A172 (cell line): ENCODE data around the gene DIDO1. TPM values are rescaled to one million over a fixed set of nuclear protein-coding genes. Genes with fewer than 3 reads are reported as not detected.

Source experiments
- DNase-seq: peaks from one replicate; pipeline ENCODE4 v3.0.0-alpha.2; 2015; ENCODE audit warnings: low spot score
- total RNA-seq: library from RNA; depleted of rRNA; stranded (reverse); fragments of >200 nt; shearing (Covaris generic); gene quantifications from 2 replicates; pipeline ENCODE4 v1.2.3, GENCODE V29; 2014; rRNA removed

DIDO1 gene
- 33.8 and 38.1 TPM in 2 replicates for total RNA-seq

DNA sequence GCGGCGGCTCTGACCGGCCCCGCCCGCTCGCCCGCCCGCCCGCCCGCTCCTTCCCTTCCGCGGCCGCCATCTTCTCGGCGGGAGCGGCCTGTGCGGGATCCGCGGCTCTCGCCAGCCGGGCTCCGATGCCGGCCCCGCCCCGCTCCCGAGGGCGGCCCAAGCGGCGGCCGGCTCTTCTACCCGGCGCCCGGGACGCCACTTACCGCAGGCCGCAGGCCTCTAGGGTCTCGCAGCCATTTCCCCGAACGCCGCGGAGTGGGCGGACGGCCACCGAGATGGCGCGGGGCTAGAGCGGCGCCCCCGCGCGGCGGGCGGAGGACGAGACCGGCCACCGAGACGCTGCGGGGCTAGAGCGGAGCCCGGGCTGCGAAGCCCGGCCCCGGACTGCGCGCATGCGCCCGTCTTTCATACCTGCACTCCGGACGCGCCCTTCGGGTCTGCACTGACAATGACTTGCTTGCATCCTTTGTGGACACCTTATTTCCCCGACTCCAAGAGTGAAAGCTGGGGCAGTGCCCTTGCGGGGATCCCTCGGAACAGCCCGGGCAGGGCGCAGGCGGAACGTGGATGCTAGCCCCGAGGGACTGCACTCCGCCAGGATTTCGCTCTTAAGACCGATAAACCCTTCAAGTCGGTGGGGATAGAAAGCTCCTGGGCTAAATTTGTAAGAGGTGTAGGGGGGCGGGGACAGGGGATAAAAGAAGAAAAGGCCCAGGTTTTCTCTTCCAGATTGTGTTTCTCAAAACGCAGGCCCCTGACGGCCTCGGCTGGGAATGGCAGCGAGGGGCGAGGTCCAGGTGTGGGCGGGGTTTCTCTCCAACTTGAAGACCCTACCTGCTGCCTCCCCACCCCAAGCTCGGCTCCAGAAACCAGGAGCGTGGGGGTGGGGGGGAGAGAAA, at the start of gene DIDO1:
Gene DIDO1, minus strand, starts transcription at position 277 of the 899 bp plus-strand sequence.
- peak; percentile 77 for DNase-seq

DNA sequence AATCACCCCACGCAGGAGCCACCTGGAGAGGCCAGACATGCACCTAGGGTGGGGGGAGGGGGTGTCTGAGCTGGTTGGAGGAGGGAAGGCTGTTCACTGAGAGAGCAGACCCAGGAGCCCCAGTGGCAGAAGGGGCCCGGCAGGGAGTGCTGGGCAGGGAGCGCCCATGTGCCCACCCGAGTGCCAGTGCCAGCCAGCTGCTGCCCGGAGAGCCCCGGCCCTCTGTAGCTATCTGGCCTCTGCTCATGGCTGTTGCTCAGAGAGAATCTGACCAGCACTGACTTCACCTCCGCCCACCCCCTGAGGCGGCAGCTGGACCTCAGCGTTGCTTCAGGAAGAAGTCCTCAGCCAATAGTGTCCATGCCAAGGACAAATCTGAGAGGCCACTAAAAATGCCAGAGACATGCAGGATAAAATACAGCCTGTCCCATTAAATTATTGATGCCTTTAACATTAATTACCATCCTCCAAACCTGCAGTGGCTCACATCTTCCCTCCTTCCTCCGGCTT, 49.0 kb upstream of the DIDO1 start:
- no peak for DNase-seq

DNA sequence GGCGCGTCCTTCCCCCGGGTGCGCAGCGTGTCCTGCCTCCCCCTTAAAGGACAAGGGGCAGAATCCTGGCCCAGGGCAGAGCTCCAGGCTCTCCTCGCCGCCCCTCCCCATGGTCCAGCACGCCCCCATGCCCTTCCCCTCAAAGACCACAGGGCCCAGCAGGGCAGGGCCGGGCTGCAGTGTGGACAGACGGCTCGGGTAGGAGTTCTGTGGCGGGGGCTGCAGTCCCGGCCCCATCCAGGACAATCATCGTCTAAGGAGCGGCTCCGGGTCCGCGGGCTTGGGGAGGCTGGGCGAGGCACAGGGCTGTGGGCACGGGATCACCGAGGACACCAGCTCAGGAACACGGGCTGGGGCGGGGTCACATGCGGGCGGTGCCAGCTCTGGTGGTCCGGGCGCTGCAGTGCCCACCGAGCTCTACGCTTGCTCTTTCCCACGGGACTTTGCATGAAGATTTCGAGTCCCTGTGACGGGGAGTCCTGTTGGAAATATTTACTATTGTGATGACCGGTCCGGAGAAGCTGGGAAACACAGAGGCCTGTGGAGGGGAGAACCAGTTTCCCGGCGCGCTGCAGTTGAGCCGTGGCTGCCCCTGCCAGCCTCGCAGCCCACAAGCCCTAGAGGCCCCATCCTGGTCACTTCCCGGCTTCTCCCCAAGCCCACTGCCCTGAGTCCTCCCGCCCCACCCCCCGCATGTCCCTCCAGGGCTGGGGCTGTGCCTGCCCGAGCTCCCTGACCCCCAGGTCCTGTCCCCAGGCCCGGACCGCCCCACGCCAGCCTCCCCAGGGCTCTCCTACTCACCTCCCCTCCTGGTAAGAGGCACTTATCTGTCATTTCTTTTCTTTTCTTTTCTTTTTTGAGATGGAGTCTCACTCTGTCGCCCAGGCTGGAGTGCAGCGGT, 46.8 kb upstream of the DIDO1 start:
- DNase-seq: no peak

DNA sequence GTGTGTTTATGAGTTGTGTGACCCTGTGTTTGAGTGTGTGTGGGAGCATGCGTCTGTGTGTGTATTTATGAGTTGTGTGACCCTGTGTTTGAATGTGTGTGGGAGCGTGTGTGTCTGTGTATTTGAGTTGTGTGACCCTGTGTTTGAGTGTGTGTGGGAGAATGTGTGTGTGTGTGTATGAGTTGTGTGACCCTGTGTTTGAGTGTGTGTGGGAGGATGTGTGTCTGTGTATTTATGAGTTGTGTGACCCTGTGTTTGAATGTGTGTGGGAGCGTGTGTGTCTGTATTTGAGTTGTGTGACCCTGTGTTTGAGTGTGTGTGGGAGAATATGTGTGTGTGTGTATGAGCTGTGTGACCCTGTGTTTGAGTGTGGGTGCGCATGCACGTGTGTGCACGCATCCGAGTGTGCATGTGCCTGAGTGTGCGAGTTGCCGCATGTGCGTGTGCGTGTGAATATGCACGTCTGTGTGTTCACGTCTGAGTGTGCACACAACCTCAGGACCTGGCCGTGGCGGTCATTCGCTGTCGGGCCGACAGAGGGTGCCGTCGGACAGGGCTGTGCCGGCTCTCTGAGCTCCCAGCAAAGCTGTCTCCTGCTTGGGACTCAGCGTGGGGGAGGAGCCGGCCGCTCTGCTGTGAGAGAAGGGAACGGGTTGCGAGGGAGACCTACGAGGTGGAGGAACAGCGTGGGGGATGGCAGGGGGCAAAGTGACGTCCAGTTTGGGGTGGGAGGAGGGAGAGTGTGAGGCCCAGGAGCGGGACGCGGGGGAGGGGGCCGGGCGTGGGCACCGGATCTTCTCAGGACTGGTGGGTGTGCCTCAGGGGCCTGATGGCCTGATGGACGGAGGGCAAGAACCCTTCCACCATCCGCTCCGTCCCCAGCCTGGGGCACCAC, 45.9 kb upstream of the DIDO1 start:
- DNase-seq: peak; percentile 69

DNA sequence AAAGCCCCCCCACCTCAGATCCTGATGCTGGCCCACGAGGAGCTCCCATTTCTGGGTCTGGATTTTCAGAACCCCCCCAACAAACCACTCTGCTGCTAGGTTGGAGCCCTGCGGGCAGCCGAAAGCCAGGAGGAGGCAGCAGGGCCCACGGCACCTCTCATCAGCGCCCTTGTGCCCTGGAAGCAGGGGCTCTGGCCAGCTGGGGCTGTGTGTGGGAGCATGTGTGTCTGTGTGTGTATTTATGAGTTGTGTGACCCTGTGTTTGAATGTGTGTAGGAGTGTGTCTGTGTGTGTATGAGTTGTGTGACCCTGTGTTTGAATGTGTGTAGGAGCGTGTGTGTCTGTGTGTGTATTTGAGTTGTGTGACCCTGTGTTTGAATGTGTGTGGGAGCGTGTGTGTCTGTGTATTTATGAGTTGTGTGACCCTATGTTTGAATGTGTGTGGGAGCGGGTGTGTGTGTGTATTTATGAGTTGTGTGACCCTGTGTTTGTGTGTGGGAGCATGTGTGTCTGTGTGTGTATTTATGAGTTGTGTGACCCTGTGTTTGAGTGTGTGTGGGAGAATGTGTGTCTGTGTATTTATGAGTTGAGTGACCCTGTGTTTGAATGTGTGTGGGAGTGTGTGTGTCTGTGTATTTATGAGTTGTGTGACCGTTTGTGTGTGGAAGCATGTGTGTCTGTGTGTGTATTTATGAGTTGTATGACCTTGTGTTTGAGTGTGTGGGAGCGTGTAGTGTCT, 45.1 kb upstream of the DIDO1 start:
- DNase-seq: no peak

DNA sequence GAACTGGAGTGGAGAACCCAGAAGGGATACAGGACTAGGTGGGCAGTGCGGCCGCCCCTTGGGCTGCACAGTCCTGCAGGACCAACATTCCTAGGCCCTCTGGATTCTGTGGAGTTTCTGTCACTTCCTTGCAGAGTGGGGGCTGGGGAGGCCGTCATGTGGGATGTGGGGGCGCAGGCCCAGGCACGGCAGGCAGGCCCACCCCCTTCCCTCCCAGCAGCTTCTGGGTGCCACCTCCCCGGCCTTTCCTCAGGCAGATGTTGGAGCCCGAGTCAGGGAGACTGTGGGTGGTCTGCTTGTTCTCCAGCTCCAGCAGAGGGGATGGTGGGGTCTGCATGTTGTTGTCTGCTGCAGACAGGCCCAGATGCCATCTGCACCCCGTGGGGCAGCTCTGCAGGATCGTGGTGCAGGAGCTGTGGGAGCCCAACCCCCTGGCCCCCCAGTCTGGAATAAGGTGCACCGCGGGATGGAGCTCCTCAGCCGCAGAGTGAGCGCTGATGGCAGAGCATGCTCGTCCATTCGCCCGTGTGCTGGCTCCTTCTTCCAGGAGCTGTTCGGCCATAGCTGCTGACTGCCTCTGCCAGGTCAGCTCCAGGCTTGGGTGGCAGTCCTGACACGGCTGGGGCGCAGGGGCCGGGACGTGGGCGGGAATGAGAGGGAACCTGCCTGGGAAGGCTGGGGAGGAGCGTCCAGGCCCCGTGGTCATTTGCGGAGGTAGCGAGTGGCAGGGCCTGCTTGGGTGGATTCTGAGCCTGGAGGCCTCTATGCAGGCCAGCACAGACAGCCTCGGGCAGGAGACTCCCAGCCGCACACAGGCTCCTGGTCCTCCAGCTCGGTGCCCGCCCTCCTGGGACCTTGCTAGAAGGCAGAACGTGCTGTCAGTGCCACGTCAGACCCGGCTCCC, 44.3 kb upstream of the DIDO1 start:
- DNase-seq: no peak

DNA sequence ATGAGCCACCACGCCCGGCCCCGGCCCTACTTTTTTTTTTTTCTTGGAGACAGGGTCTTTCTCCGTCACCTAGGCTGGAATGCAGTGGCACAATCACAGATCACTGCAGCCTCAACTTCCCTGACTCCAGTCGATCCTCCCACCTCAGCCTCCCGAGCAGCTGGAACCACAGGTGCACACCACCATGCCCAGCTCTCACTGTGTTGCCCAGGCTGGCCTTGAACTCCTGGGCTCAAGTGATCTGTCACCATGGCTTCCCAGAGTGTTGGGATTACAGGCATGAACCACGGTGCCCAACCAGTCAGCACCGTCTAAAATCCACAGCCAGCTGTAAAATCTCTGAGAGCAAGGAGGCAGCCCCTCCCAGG, 43.6 kb upstream of the DIDO1 start:
- no peak for DNase-seq

DNA sequence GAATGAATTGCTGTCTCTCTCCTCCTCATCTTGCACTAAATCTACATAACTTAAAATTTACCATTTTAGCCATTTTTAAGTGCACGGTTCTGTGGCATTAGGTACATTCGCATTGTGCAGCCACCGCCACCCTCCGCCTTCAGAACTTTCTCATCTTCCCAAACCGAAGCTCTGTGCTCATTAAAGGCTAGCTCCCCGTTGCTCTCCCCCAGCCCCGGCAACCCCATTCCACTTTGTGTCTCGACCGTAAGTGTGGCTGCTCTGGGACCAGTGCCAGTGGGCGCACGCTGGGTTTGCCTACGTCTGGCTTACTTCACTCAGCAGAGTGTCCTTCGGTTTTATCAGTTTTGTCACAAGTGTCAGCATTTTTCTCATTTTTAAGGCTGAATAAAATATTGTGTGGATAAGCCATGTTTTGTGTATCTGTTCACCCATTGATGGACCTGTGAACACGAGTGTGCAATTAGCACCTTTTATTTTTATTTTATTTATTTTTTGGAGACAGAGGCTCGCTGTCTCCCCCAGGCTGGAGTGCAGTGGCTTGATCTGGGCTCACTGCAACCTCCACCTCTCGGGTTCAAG, 43.0 kb upstream of the DIDO1 start:
- DNase-seq: no peak

DNA sequence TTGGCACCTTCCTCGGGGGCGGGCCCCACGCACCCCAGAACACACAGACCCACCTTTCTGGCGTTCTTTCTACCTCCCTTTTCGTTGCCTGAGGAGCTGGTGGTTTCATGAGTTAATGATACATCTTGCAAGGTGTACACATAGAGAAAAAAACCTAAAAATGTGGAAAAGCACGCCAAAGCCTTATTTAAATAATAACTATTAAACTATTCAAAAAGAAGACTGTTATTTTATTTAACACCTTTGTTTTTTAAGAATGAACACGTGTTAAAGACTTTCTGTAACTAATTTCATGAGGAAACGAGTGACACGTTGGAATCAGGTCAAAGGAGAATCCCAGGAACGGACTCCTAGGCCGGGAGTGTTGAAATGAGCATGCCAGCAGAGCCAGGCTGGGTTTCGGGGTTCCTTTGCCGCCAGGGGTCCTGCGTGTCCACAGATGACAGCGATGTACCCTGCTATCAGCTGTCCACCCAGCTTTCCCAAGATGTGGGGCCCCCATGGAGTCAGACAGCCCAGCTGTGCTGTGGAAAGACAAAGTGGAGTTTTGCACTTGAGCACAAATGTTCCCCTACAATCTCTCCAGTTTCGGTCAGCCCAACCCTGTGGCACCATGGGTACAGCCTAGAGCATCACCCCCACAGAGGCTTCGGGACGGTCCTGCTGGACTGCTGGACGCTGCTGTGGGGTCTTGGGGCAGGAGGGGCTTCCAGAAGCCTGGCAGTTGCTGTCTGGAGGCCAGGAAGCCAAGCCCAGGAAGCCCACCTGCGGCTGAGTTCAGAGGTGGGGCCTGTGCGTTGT, 42.3 kb upstream of the DIDO1 start:
- DNase-seq: no peak

DNA sequence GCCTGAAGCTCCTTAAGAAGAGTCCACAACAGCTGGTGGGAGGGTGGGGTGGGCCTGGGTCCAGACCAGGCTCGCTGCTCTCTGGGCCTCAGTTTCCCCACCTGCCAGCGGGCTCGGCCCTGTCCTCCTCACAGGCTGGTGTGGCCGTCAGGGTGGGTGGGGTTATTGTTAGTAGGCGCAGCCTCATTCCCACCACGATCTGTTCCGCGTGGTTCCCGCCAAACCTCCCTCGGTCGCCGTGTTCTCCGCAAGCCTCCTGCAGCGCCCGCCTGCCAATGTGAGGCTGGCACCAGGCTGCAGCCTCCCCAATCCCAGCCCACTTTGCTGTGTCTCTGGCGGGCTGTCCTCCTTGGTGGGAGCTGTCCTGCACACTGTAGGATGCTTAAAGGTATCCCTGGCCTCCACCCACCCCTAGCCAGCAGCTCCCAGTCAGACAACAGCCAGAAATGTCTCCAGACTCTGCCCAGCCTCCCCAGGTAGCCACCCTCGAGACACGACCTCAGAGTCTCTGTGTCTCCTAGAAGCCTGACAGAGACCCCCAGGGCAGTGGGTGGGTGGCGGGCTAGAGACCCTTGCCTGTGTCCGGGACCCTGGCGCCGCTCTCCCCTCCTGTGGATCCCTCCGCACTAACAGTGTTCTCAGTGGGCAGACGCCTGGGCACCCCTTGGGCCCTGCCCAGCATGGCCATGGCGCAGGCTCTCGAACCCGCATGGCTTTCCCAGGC, 41.5 kb upstream of the DIDO1 start:
- no peak for DNase-seq

DNA sequence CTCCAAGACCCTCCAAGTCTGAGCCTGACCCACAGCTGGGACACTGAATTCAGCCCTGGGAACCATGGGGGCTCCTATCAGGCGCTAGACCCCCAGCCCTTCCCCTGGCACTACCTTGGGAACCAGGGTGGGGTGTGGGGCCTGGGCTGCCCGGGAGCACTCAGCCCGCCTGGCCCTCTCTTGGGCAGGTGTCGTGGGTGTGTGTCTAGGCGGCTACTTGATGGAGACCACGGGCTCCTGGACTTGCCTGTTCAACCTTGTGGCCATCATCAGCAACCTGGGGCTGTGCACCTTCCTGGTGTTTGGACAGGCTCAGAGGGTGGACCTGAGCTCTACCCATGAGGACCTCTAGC, 40.8 kb upstream of the DIDO1 start:
- DNase-seq: no peak

DNA sequence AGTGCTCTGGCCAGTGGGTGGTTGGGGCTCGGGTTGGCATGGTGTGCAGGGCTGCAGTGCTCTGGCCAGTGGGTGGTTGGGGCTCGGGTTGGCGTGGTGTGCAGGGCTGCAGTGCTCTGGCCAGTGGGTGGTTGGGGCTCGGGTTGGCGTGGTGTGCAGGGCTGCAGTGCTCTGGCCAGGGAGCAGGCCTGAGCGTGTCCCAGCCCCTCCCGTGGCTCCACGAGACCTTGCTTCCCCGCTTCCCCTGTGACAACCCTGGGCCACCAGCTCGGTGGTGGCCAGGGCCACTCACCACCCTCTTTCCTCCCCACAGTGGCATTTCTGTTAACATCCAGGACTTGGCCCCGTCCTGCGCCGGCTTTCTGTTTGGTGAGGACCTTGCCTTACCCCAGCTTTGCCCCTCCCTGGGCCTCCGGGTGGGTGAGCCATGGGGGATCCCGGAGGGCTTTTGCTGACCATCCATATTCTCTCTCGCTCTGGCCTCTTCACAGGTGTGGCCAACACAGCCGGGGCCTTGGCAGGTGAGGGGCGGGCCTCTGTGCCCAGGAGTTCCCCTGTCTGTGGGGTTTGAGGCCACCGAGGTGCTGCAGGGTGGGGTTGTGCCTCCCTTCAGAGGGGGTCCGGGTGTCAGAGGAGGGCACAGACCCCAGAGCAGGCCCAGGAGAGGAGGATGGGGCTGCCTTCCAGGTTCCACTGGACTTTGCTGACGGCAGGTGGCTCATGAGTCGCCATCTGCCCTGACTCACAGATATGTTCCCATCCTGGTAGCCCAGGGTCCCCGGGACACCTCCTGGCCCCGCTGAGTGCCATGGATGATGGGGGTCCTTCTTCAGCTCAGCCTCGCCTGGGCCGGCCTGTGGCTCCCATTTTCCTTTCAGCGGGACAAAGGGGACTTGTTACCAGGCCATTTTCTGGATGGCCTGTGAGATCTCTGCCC, 40.2 kb upstream of the DIDO1 start:
- DNase-seq: no peak

DNA sequence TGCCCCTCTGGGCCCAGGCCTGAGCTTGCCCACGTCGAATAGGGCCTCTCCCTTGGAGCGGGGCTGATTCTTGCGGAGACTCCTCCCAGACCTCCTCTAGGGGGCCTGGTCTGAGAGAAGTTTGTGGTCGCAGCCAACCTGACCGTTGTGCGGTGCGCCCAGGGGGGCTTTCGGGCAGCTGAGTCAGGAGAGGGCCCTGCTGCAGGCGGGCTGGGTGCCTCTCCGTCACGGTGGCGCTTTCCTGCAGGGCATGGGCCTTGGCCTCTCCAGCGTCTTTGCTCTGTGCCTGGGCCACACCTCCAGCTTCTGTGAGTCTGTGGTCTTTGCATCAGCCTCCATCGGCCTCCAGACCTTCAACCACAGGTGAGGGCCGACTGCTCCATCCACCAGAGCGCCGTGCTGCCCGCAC, 39.1 kb upstream of the DIDO1 start:
- no peak for DNase-seq

DNA sequence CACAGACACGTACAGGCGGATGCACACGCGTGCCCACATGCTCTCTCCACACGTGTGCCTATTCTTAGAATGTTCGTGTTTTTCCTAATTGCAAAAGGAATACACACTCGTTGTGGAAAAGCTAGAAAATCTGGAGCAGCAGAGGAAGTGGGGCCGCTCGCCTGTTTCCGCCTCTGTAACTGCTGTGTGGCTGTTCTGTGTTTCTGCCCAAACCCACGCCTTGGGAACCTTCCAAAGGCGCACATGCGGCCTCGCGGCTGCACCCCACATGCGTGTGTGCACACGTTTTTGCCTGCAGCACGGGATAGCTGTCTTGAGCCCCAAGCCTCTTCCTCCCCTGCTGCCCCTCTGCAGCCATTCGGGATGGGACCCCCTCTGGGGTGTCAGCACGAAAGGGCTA, 38.4 kb upstream of the DIDO1 start:
- DNase-seq: no peak

DNA sequence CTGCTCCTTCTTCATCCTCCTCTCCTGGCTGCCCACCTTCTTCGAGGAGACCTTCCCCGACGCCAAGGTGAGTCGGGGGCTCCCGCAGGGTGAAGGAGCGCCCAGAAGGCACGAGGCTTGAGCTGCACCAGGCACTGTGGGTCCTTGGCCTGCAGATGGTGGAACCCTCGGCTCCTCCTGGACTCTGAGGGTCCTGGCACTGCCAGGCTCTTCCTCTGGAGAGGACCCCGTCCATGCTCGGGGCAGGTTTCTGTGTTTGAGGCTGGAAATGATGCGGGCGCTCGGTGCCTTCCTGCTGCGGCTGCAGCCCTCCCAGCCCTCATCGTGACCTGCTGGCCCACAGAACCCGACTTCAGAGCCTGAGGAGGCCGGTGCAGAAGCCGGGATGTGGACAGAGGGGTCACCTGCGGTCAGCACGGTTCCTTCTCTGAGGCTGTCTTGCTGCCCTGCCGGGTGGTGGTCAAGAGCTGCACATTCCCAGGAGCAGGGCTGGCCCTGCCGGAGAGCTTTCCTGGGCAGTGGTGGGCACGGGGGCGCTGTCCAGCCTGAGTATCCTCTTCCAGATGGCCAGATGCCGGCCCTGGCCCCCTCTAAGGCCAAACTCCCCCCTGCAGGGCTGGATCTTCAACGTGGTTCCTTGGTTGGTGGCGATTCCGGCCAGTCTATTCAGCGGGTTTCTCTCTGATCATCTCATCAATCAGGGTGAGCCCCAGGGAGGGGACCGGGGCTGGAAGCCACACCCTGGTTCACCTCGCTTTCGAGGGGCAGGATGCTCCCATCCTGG, 37.5 kb upstream of the DIDO1 start:
- no peak for DNase-seq
